Ascending aorta (tissue), 2 donors: ENCODE measurements around the gene CDR2. TPM values are rescaled to one million over a fixed set of nuclear protein-coding genes. Genes with fewer than 3 reads are reported as not detected.

Experiments
- DNase-seq, 2 donors: peaks; one replicate each; pipeline ENCODE4 v3.0.0-alpha.2; 2019; ENCODE audit warnings: low spot score in 2 of 2
- H3K27ac ChIP-seq, 2 donors: fragments of 200-600 bp; sonication (generic); one replicate each; pipeline ENCODE4 v1.5.1; 2016 to 2017; ENCODE audit warnings: mild to moderate bottlenecking in 1 of 2
- H3K27me3 ChIP-seq: fragments of 200-600 bp; sonication (generic); one replicate; pipeline ENCODE4 v1.5.1; 2017
- H3K36me3 ChIP-seq, 2 donors: fragments of 200-600 bp; sonication (generic); one replicate each; pipeline ENCODE4 v1.5.1; 2016
- H3K4me1 ChIP-seq, 2 donors: fragments of 200-600 bp; sonication (generic); one replicate each; pipeline ENCODE4 v1.5.1; 2016 to 2017; ENCODE audit warnings: mild to moderate bottlenecking in 1 of 2
- H3K4me3 ChIP-seq, 2 donors: fragments of 200-600 bp; sonication (generic); one replicate each; pipeline ENCODE4 v1.5.1; 2016 to 2017; ENCODE audit warnings: mild to moderate bottlenecking in 1 of 2
- H3K9me3 ChIP-seq, 2 donors: fragments of 200-600 bp; sonication (generic); one replicate each; pipeline ENCODE4 v1.5.1; 2016
- CTCF ChIP-seq, 3 experiments: fragments of 200-600 bp in 2 of 3; fragments of 450-650 bp in 1 of 3; sonication (generic) in 2 of 3; IDR thresholded peaks; one replicate each; pipeline ENCODE4 v1.5.1; 2016 to 2019; ENCODE audit warnings: antibody characterized with exemption in 3 of 3, mild to moderate bottlenecking in 1 of 3, moderate library complexity in 1 of 3
- intact Hi-C: fragments of 100-400 bp; cut with DNase I; formaldehyde crosslinking; loops from one replicate; pipeline ENCODE4 v1.15.1; 2023
- total RNA-seq: library from RNA; depleted of rRNA; stranded (reverse); fragments of >200 nt; gene quantifications from one replicate; pipeline ENCODE4 v1.1.0, GENCODE V29; 2016

CDR2 gene
- total RNA-seq, 1 donor from 2014 or later, result 36.3 TPM

DNA sequence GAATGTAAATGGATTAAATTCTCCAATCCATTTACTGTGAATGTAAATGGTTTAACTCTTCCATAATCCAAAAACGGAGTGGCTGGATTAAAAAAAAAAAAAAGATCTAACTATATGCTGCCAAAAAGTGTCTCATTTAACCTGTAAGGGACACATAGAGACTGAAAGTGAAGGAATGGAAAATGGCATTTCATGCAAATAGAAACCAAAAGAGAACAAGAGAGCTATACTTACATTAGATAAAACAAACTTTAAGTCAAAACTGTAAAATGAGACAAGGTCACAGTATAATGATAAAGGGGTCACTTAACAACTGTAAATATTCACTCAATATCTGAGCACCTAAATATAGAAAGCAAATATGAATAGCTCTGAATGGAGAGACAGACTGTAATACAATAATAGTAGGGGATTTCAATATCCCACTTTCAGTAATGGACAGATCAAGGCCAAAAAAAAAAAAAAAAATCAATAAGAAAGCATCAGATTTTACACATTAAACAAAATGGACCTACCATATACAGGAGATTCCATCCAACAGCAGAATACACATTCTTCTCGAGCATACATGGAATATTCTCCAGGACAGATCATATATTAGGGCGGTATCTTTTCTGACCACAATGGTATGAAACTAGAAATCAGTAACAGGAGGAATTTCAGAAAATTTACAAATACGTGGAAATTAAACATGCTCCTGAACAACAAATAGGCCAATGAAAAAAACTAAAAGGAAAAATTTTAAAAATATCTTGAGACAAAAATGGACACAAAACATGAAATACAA, 36.4 kb downstream of the CDR2 start:
- Histone ChIP-seq H3K27me3 (no peaks in the 10 kb centered on the region), H3K9me3 (peaks cover 0 to 20% of the 10 kb centered on the region in 2 donors), H3K4me3 (no peak overlapping the region), H3K27ac (no peak overlapping the region), H3K4me1 (no peaks in the 10 kb centered on the region), H3K36me3 (peaks cover 28 to 64% of the 10 kb centered on the region in 2 donors)
- intact Hi-C loops, result no loop called here
- DNase-seq, result no peak
- TF ChIP-seq CTCF (IDR thresholded peaks at IDR 0.05), result no peak

DNA sequence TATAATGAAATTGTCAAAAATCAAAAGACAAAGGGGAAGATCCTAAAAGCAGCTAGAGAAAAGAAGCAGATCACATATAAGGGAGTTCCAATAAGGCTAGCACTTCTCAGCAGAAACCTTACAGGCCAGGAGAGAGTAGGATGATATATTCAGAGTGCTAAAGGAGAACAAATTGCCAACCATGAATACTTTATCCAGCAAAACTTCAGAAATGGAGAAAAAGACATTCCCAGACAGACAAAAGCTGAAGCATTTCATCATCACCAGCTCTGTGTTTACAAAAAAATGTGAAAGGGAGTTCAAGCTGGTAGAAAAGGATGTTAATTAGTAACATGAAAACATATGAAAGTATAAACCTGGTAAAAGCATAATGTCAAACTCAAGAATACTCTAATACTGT, 37.4 kb downstream of the CDR2 start:
- no peak for DNase-seq
- Histone ChIP-seq H3K9me3 (peaks cover 0 to 20% of the 10 kb centered on the region in 2 donors), H3K36me3 (peaks cover 33 to 63% of the 10 kb centered on the region in 2 donors), H3K27ac (no peak overlapping the region), H3K4me1 (no peaks in the 10 kb centered on the region), H3K27me3 (no peaks in the 10 kb centered on the region), H3K4me3 (no peak overlapping the region)
- TF ChIP-seq CTCF (IDR thresholded peaks at IDR 0.05), result no peak
- intact Hi-C loops, result no loop called here

DNA sequence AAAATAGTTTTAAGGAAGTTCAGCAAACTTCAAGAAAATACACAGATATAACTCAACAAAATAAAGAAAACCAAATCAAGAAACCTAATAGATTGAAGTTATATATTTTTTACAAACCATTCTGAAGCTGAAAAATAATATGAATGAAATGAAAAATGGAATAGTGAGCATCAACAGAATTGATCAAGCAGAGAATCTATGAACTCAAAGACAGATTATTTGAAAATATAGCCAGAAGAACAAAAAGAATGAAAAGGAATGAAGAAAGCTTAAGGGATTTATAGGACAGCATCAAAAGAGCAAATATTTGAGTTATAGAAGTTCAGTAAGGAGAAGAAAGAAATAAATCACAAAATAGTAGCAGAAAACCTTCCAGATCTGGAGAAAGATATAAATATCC, 37.8 kb downstream of the CDR2 start:
- H3K4me3 ChIP-seq, result no peak overlapping the region
- peaks cover 38 to 65% of the 10 kb centered on the region in 2 donors for H3K36me3 ChIP-seq
- DNase-seq, result no peak
- intact Hi-C loops, result no loop called here
- no peaks in the 10 kb centered on the region for H3K27me3 ChIP-seq
- H3K27ac ChIP-seq, result no peak overlapping the region
- TF ChIP-seq CTCF (IDR thresholded peaks at IDR 0.05), result no peak
- H3K4me1 ChIP-seq, result no peaks in the 10 kb centered on the region
- peaks cover 0 to 20% of the 10 kb centered on the region in 2 donors for H3K9me3 ChIP-seq

GRCh38 chr16:22335668-22336246, 38.7 kb downstream of the CDR2 start:
- H3K36me3 ChIP-seq, result peaks cover 40 to 69% of the 10 kb centered on the region in 2 donors
- H3K27me3 ChIP-seq, result no peaks in the 10 kb centered on the region
- no peak for DNase-seq
- peaks cover 0 to 15% of the 10 kb centered on the region in 2 donors for H3K9me3 ChIP-seq
- H3K27ac ChIP-seq, result no peak overlapping the region
- no peaks in the 10 kb centered on the region for H3K4me1 ChIP-seq
- intact Hi-C loops, result no loop called here
- no peak for TF ChIP-seq CTCF (IDR thresholded peaks at IDR 0.05)
- no peak overlapping the region for H3K4me3 ChIP-seq

GRCh38 chr16:22333457-22333994, 40.9 kb downstream of the CDR2 start:
- no peaks in the 10 kb centered on the region for H3K4me1 ChIP-seq
- peaks cover 41 to 77% of the 10 kb centered on the region in 2 donors for H3K36me3 ChIP-seq
- DNase-seq, result no peak
- no peak overlapping the region for H3K27ac ChIP-seq
- no peak overlapping the region for H3K4me3 ChIP-seq
- intact Hi-C loops, result no loop called here
- peaks cover 0 to 11% of the 10 kb centered on the region in 2 donors for H3K9me3 ChIP-seq
- no peaks in the 10 kb centered on the region for H3K27me3 ChIP-seq
- no peak for TF ChIP-seq CTCF (IDR thresholded peaks at IDR 0.05)
